ENCODE measurements around the gene ESRRG.

The ESRRG gene

DNA sequence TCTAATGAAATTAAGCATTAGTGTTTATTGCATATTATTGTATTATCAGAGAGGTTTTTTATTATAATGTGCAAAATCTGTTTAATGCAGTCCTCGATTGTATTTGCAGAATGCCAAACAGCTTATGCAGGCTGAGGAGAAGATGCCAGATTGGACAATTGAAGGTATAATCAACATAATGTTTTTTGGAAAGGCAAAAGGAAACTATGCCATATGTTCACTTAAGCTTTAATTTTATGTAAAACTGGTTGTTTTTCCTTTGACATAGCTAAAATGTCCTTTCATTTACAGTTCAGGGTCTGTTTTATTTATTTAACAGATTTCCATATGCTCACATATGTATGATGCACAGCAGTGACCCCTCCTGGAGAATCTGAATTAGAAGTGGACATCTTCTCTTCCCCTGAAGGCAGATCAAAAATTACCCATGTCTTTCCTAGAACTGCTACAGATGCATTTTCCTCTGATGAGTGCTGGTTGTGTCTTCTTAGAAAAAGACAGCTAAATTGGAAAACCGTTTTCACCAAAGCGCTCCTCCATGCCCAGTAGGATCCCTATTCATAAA is 156.5 kb downstream of the ESRRG start:
- TF ChIP-seq, protein P1, sequence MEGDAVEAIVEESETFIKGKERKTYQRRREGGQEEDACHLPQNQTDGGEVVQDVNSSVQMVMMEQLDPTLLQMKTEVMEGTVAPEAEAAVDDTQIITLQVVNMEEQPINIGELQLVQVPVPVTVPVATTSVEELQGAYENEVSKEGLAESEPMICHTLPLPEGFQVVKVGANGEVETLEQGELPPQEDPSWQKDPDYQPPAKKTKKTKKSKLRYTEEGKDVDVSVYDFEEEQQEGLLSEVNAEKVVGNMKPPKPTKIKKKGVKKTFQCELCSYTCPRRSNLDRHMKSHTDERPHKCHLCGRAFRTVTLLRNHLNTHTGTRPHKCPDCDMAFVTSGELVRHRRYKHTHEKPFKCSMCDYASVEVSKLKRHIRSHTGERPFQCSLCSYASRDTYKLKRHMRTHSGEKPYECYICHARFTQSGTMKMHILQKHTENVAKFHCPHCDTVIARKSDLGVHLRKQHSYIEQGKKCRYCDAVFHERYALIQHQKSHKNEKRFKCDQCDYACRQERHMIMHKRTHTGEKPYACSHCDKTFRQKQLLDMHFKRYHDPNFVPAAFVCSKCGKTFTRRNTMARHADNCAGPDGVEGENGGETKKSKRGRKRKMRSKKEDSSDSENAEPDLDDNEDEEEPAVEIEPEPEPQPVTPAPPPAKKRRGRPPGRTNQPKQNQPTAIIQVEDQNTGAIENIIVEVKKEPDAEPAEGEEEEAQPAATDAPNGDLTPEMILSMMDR (IDR thresholded peaks at IDR 0.05; ENCODE audit: low read depth, low read length, missing control alignments): peak; percentile 46
- peak; percentile 16 for DNase-seq (ENCODE audit: low read depth)
- in situ Hi-C loops (cut with HindIII; ENCODE audit: low sequenced_read_pairs): no loop called here
- no peak overlapping the region for H3K4me3 ChIP-seq (ENCODE audit: low read depth, low read length)

DNA sequence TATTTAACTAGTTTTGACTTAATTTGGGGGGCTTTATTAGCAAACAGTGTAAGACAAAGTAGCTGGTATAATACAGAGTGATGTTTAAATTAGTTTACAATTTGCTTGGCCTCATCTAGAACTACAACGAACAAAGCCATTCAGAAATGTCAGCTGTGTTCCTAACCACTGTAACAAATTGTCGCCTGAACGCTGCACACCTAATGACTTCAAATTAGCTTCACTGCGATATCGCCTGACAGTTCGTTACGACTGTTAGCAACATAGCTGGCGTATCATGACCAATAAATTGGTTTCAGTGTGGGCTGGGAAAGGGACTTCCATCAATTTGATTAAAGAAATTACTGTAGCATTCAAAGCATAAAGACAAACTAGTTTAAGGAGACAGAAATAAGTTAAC is 160.1 kb downstream of the ESRRG start:
- in situ Hi-C loops (cut with HindIII; ENCODE audit: low sequenced_read_pairs): no loop called here
- DNase-seq (ENCODE audit: low read depth): no peak

DNA sequence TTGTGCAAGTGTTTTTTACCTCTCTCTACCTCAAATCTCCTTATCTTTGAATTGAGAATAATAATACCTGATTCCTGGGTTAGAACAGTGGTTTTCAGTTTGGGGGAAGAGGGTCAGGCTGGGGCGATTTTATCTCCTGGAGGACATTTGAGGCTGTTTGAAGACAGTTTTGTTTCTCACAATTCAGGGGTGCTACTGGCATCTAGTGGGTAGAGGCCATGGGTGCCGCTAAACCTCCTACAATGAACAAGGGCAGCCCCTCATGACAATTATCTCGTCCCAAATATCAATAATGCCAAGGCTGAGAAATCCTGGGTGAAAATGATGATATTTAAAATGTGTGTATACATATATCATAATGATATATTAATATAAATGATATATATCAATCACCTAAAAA is 160.8 kb downstream of the ESRRG start:
- in situ Hi-C loops (cut with HindIII; ENCODE audit: low sequenced_read_pairs): no loop called here
- TF ChIP-seq, protein P1 (IDR thresholded peaks at IDR 0.05; ENCODE audit: low read depth, low read length, missing control alignments): peak; percentile 29
- DNase-seq (ENCODE audit: low read depth): no peak
- H3K4me3 ChIP-seq (ENCODE audit: low read depth, low read length): no peak overlapping the region

More for the DNA sequence above, 160.1 kb downstream of the ESRRG start:
- H3K4me3 ChIP-seq (ENCODE audit: low read depth, low read length): no peak overlapping the region
- TF ChIP-seq, protein P1 (IDR thresholded peaks at IDR 0.05; ENCODE audit: low read depth, low read length, missing control alignments): no peak

DNA sequence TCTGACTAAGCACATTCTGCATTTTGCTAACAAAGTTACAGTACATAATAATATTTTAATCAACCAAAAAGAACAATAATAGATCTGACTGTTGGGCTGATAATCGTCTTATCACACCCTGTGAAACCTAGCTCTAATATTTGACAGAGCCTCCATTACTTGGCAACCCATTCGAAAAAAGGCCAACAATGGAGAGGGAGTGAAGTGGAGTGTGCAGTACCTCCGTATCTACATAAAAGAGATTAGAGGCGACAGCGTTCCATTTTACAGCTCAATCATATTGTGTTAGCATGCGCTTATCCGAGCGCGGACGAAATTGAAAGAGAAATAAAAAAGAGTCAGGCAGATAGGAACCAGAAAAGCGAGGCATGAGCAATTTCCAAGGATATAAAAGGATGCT is 162.7 kb downstream of the ESRRG start:
- in situ Hi-C loops (cut with HindIII; ENCODE audit: low sequenced_read_pairs): no loop called here
- no peak overlapping the region for H3K4me3 ChIP-seq (ENCODE audit: low read depth, low read length)
- TF ChIP-seq, protein P1 (IDR thresholded peaks at IDR 0.05; ENCODE audit: low read depth, low read length, missing control alignments): no peak
- no peak for DNase-seq (ENCODE audit: low read depth)

DNA sequence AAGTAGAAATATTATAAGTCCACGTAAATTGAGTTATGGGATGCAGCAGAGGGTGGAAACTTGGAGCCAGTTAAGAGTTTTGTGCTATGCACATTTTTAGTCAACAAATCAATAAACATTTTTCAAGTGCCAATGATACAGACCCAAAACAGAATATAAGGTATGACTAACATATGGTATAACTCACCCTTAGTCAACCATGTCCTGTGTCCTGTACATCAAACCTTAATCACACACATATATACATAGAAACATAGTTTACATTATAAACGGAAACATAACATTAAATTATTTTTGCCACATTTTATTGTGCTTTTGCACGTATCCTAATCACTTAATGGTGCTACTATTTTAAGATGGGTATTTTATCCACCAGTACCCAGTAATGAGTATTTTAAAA is 163.9 kb downstream of the ESRRG start:
- no peak overlapping the region for H3K4me3 ChIP-seq (ENCODE audit: low read depth, low read length)
- no peak for DNase-seq (ENCODE audit: low read depth)
- in situ Hi-C loops (cut with HindIII; ENCODE audit: low sequenced_read_pairs): no loop called here
- TF ChIP-seq, protein P1 (IDR thresholded peaks at IDR 0.05; ENCODE audit: low read depth, low read length, missing control alignments): no peak

DNA sequence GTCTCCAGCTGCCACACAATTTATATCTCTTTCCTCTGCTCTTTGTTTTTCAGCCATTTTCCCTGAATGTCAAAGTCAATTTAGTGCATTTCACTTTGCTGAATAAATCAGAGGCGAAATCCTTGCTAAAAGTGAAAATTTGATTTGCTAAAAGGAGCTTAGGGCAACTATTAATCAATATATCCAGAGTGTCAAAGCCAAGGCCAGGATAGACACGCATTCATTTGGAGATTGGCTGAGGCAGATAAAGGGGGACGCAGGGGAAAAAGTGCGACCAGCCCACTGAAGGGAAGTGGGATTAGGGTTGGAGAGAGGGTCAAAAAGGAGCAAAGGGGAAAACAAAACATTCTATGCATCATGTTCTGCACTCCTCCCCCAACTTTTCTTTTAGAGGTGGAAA is 167.6 kb downstream of the ESRRG start:
- TF ChIP-seq, protein P1 (IDR thresholded peaks at IDR 0.05; ENCODE audit: low read depth, low read length, missing control alignments): no peak
- in situ Hi-C loops (cut with HindIII; ENCODE audit: low sequenced_read_pairs): no loop called here
- DNase-seq (ENCODE audit: low read depth): no peak
- no peak overlapping the region for H3K4me3 ChIP-seq (ENCODE audit: low read depth, low read length)

All from astrocyte of the cerebellum (primary cell).